Measurements from ENCODE around the gene NABP1.

Gene NABP1

DNA sequence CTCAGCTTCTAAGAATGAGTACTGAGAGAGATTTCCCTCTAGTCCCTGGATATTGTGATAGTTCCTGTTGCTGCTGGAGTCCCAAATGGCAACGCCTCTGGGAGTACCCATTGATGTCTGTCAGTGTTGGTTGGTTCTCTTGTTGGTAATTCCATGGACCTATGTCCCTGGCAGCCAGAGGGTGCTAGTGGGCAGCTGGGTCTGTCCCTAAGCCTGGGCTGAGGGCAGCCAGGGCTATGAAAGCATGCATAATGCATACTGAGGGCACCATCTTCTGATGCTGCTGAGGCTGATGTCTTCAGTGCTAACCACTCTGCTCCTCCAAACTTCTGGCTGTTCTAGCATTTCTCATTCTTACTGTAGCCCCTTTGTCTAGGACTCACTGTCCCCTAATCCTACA, 35.9 kb downstream of the NABP1 start:
- DNase-seq, result no peak

GRCh38 chr2:191714925-191715324, 37.0 kb downstream of the NABP1 start:
- no peak for DNase-seq

DNA sequence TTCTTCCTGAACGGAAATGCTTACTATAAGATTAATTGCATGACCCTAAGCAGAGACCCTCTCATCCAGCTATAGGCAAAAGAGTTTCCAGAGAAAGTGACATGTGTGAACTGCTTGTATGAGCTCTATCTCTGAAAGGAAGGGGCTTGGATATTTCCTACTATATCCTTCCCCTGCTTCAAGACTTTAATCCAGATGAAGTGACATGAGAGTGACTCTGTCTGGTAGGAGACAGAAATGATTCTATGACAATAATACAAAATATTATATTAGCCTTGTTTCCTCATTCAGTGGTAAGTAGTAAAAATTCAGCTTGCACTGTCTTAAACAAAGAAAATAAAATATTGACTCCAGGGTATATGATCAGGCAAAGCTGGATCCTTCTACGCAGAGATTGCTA, 37.5 kb downstream of the NABP1 start:
- no peak for DNase-seq

- DNase-seq, result no peak
Measured at GRCh38 chr2:191719261-191719660, 41.3 kb downstream of the NABP1 start.

- DNase-seq, result no peak
Measured at GRCh38 chr2:191719938-191720337, 42.0 kb downstream of the NABP1 start.

GRCh38 chr2:191721331-191721730, 43.4 kb downstream of the NABP1 start:
- DNase-seq, result no peak

DNA sequence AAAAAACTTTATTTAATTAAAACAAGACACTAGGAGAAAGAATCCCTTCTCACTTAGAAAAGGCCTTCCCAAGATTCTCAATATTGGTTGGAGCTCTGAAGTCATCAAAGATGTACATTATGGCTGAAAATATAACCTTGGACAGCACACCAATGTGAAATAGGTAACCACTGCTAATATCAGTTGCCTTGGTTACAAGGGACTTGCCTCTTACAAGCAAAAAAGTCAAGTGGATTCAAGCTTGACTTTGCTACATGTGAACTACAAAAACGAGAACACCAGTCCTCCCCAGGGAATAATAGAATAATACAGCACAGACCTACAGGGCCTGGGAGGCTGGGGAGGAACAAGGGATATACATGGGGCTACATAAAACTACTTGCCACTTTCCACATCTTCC, 46.1 kb downstream of the NABP1 start:
- no peak for DNase-seq

DNA sequence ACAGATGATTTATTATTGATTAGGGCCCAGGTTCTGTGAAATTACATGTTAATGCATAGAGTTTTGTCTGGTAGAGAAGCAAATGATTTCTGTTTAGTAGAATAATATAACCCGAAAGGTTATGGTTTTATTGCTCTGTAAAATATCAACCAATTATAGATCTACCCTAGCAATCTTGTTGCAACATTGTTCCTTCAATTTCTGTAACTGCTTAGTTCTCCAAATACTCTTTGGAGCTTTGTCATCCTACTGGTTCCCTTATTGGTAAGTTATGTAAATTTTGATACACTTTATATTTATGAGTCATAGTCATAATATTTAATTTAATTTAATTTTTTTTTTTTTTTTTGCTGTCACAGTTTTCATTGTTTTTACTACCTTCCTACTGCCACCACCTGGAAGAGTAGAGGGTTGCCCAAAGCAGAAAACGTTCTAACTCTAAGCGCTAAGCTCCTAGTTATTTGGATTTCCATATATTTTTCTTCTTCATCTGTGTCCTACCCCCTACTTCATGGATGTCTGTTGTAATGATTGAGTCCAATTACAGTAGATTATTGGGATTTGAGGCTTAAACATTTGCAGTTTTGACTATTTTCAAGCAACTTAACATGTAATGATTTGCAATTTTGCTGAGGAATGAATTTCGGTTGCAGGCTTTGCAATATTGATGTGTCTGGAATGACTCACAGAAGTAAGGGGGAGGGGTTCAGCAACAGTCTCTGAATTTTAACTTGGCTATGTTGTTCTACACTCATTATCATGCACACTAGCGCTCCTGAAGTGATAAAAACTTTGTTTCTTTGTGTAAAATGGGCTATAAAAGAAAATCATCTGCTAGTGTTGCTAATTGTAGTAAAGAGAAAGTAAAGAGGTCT, 51.1 kb downstream of the NABP1 start:
- no peak for DNase-seq

GRCh38 chr2:191730263-191730662, 52.3 kb downstream of the NABP1 start:
- DNase-seq, result no peak

Measured in GF-D8 (cell line).